Lower leg skin (tissue), 4 donors: ENCODE results near the gene STAB1. TPM values are rescaled to one million over a fixed set of nuclear protein-coding genes. Genes with fewer than 3 reads are reported as not detected.

Experiments
- DNase-seq, 2 donors: peaks; one replicate each; pipeline ENCODE4 v3.0.0-alpha.2; 2019; ENCODE audit warnings: low spot score in 2 of 2
- H3K4me3 ChIP-seq: fragments of 200-600 bp; sonication (generic); 2 replicates; pipeline ENCODE4 v1.5.1; 2017; ENCODE audit warnings: mild to moderate bottlenecking, low read depth; ENCODE audit not compliant: poor library complexity, severe bottlenecking
- CTCF ChIP-seq, 3 donors: fragments of 450-650 bp; IDR thresholded peaks; one replicate each; pipeline ENCODE4 v1.5.1; 2016; ENCODE audit warnings: antibody characterized with exemption in 3 of 3, mild to moderate bottlenecking in 3 of 3, moderate library complexity in 2 of 3
- POLR2A ChIP-seq, 2 donors: fragments of 450-650 bp; IDR thresholded peaks; one replicate each; pipeline ENCODE4 v1.6.1; 2016 to 2017; ENCODE audit warnings: antibody characterized with exemption in 2 of 2, mild to moderate bottlenecking in 1 of 2, moderate library complexity in 1 of 2
- WGBS, 2 donors: methylation state at CpG; one replicate each; pipeline ENCODE4 v1.1.5; 2018; 5-methylcytosine and 5-hydroxymethylcytosine counted together
- intact Hi-C: fragments of 100-400 bp; cut with DNase I; formaldehyde crosslinking; loops from one replicate; pipeline ENCODE4 v1.15.0; 2023; ENCODE audit warnings: low total_unique reads
- total RNA-seq, 4 donors: library from RNA; depleted of rRNA; stranded (reverse); fragments of >200 nt; gene quantifications; one replicate each; pipeline ENCODE4 v1.1.0, GENCODE V29; 2016

Gene STAB1
- total RNA-seq, 4 donors from 2014 or later: 10.1 to 23.9 (median 12.1) TPM

- no peak overlapping the region for H3K4me3 ChIP-seq
- WGBS, 2 donors: 69 to 81% methylated on average over 11 to 17 of the region's 17 CpGs
- DNase-seq: no peak
- no peak for TF ChIP-seq POLR2A (IDR thresholded peaks at IDR 0.05)
- no peak for TF ChIP-seq CTCF (IDR thresholded peaks at IDR 0.05)
- intact Hi-C loops: no loop called here
Measured at GRCh38 chr3:52512727-52513126, 17.6 kb downstream of the STAB1 start.

- intact Hi-C loops: no loop called here
- H3K4me3 ChIP-seq: no peak overlapping the region
- TF ChIP-seq POLR2A (IDR thresholded peaks at IDR 0.05) (no peak), CTCF (IDR thresholded peaks at IDR 0.05) (no peak)
- 85 to 86% methylated on average over 4 to 7 of the region's 7 CpGs for WGBS, 2 donors
- DNase-seq: no peak
Measured at GRCh38 chr3:52513281-52513680, 18.1 kb downstream of the STAB1 start.

GRCh38 chr3:52514576-52514975 is 19.4 kb downstream of the STAB1 start:
- no peak overlapping the region for H3K4me3 ChIP-seq
- 84 to 88% methylated on average over 8 to 11 of the region's 11 CpGs for WGBS, 2 donors
- no peak for DNase-seq
- intact Hi-C loops: no loop called here
- TF ChIP-seq POLR2A (IDR thresholded peaks at IDR 0.05) (no peak), CTCF (IDR thresholded peaks at IDR 0.05) (no peak)

- no peak for DNase-seq
- no peak overlapping the region for H3K4me3 ChIP-seq
- no peak for TF ChIP-seq CTCF (IDR thresholded peaks at IDR 0.05)
- TF ChIP-seq POLR2A (IDR thresholded peaks at IDR 0.05): no peak
- intact Hi-C loops: no loop called here
- WGBS, 2 donors: 55 to 57% methylated on average over 6 of the region's 6 CpGs
Measured at GRCh38 chr3:52515192-52515591, 20.1 kb downstream of the STAB1 start.

- no peak for DNase-seq
- intact Hi-C loops: no loop called here
- 94 to 95% methylated on average over 15 to 17 of the region's 19 CpGs for WGBS, 2 donors
- no peak for TF ChIP-seq POLR2A (IDR thresholded peaks at IDR 0.05)
- TF ChIP-seq CTCF (IDR thresholded peaks at IDR 0.05): no peak
- H3K4me3 ChIP-seq: no peak overlapping the region
Measured at GRCh38 chr3:52516509-52517195, 21.5 kb downstream of the STAB1 start.
